ENCODE data around the gene RIPOR3. TPM values are rescaled to one million over a fixed set of nuclear protein-coding genes. Genes with fewer than 3 reads are reported as not detected.
"Not testable (repeated sequence)": the region's sequence is repeated elsewhere in the genome, so short reads cannot be mapped to it uniquely, and the experiment has no call there.

The RIPOR3 gene
- total RNA-seq, 2 donors from 2014 or later: 2.1 TPM; not detected in 1

DNA sequence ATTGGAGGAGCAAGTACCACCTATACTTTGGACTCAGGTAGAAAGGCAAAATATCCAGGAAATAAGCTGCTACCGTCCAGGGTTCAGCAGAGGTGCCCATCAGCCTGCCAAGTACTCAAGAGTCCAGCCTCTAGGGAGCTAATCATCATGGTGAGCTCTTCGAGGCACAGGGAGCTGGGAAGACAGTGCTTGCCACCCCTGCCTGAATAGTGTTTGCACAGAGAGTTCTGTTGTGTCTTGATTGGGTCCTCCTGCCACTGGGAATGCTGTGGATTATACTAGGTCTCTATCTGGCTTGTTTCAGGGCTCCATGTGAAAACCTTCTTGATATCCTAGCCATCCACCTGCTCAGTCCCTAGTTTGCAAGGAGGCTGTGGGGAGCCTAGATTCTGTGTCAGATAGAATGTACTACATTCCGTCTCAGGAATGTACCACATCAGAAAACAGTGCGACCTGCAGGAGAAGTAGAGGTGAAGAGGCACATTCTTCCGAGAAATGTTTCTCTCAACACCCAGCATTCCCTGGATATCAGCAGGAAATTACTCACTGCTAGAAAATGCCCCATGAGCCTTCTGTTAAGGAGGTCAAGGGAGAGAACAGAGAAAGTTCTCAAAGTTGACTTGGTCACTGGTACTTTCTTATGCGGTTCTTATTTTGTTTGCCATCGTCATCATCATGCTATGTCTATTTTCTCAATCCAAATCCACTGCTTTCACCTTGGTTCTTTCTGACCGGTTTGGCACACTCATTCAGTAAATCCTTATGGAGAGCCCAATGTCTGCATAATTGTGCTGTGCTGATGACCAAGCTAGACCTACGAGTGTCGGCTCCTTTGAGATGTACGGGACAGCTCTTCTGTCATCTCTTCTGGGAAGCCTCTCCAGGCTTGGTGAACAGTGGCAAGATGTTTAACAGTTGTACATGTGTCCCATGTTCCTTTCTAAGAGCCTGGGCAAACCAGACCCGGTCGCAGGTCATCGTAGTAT lies 150.4 kb downstream of the RIPOR3 start:
- peaks cover 53% of the 10 kb centered on the region for H3K4me1 Mint-ChIP-seq
- no peaks in the 10 kb centered on the region for H3K36me3 Mint-ChIP-seq (ENCODE audit: low read depth)
- H3K9me3 ChIP-seq (ENCODE audit: control insufficient read depth, low read length, poor library complexity, severe bottlenecking): no peaks in the 10 kb centered on the region
- ATAC-seq (no peak), DNase-seq (no peak)
- H3K27me3 Mint-ChIP-seq: no peaks in the 10 kb centered on the region
- H3K27ac Mint-ChIP-seq: no peak overlapping the region
- H3K4me3 Mint-ChIP-seq: peak overlapping the region; percentile 39

GRCh38 chr20:50539798-50540197 lies 151.5 kb downstream of the RIPOR3 start:
- not testable (repeated sequence) for ATAC-seq; H3K27ac Mint-ChIP-seq; H3K4me3 Mint-ChIP-seq; H3K36me3 Mint-ChIP-seq (ENCODE audit: low read depth); H3K27me3 Mint-ChIP-seq; H3K9me3 ChIP-seq (ENCODE audit: control insufficient read depth, low read length, poor library complexity, severe bottlenecking); DNase-seq
- H3K4me1 Mint-ChIP-seq: peaks cover 53% of the 10 kb centered on the region

DNA sequence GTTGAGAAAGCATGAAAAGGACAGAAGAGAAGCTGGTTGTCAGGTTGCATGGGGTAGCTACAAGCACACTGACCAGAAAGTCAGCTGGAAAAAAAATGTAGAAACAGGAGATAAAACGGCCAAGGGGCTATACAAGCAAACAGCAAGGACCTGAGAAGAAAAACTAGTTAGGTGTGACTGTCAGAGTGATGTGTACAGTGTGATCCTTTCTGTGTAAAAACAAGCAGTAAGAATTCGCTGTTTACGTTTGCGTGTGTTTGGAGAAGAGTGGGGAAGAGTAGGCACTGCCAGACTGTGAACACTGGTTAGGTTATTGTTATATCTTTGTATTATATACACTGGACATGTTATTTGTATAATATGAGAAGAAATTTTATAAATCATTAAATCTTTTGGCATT lies 153.1 kb downstream of the RIPOR3 start:
- no peaks in the 10 kb centered on the region for H3K27me3 Mint-ChIP-seq
- DNase-seq (no peak), ATAC-seq (no peak)
- peaks cover 46% of the 10 kb centered on the region for H3K4me1 Mint-ChIP-seq
- H3K9me3 ChIP-seq (ENCODE audit: control insufficient read depth, low read length, poor library complexity, severe bottlenecking): no peaks in the 10 kb centered on the region
- H3K4me3 Mint-ChIP-seq: no peak overlapping the region
- H3K27ac Mint-ChIP-seq: peak overlapping the region; percentile 84
- peaks cover 3% of the 10 kb centered on the region for H3K36me3 Mint-ChIP-seq (ENCODE audit: low read depth)

GRCh38 chr20:50537546-50538201 lies 153.7 kb downstream of the RIPOR3 start:
- DNase-seq (no peak), ATAC-seq (no peak)
- H3K27me3 Mint-ChIP-seq: no peaks in the 10 kb centered on the region
- peak overlapping the region; percentile 84 for H3K27ac Mint-ChIP-seq
- H3K4me1 Mint-ChIP-seq: peaks cover 44% of the 10 kb centered on the region
- H3K4me3 Mint-ChIP-seq: peak overlapping the region; percentile 70
- H3K36me3 Mint-ChIP-seq (ENCODE audit: low read depth): peaks cover 3% of the 10 kb centered on the region
- no peaks in the 10 kb centered on the region for H3K9me3 ChIP-seq (ENCODE audit: control insufficient read depth, low read length, poor library complexity, severe bottlenecking)

DNA sequence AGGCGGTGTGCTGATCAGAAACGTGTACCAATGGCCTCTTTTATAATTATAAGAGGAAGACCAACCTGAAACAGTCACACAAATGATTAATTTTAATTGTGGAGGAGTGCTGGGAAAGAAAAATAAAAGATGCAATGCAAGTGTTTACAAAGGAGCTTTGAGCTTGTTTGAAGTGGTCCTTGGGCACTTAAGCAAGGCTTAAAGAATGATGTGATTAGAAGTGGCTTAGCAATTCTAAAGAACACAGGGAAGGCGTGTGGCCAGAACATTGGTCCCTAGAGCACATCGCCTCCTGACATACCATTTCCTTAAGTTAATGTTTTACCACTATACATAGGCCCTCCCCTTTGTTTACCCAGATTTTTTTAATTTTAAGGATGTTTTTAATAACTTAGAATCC lies 155.0 kb downstream of the RIPOR3 start:
- peak overlapping the region; percentile 21 for H3K27ac Mint-ChIP-seq
- peaks cover 3% of the 10 kb centered on the region for H3K36me3 Mint-ChIP-seq (ENCODE audit: low read depth)
- DNase-seq (no peak), ATAC-seq (no peak)
- no peak overlapping the region for H3K4me3 Mint-ChIP-seq
- no peaks in the 10 kb centered on the region for H3K9me3 ChIP-seq (ENCODE audit: control insufficient read depth, low read length, poor library complexity, severe bottlenecking)
- H3K4me1 Mint-ChIP-seq: peaks cover 40% of the 10 kb centered on the region
- H3K27me3 Mint-ChIP-seq: no peaks in the 10 kb centered on the region

Other genes starting within 250 kb of the RIPOR3 start
- gene PTPN1, start 181.2 kb downstream of the RIPOR3 start, total RNA-seq: 10 to 100 TPM; 65.5 to 67.7 TPM
- gene PARD6B, start 40.0 kb upstream of the RIPOR3 start, total RNA-seq: 1 to 10 TPM; 4.0 to 6.8 TPM
- 1 to 10 TPM; 8.0 to 8.5 TPM for gene BCAS4, start 103.5 kb upstream of the RIPOR3 start, total RNA-seq
- gene ADNP, start 239.9 kb upstream of the RIPOR3 start, total RNA-seq: 10 to 100 TPM; 54.8 to 59.7 TPM

Measured in T-helper 17 cell (primary cell).